K562 (cell line): Measurements from ENCODE around the gene MTPN. TPM values are rescaled to one million over a fixed set of nuclear protein-coding genes. Genes with fewer than 3 reads are reported as not detected.

Experiments used
- ATAC-seq: fragments of 200-7000 bp; cut with Tn5 transposase; 3 replicates; pipeline ENCODE4 v1.9.1; 2020; ENCODE audit warnings: moderate library complexity
- BruUV-seq: library from RNA; stranded (reverse); fragments of 400-500 nt; replicated peaks from 2 replicates; lab custom pipeline; 2021; lab: Mats Ljungman, UMichigan
- CTCF ChIA-PET: fragments of 300-600 bp; formaldehyde crosslinking; extraction: SDS; loops from one replicate; lab custom pipeline; 2021; ENCODE audit warnings: low intra/inter-chr PET ratio; lab: Yijun Ruan, JAX
- POLR2A ChIA-PET: fragments of 300-600, 350-650 bp; sonication (Branson Sonifier 250); formaldehyde crosslinking; extraction: SDS; loops from one replicate; lab custom pipeline; 2021; ENCODE audit warnings: antibody characterized with exemption, inconsistent platforms; lab: Yijun Ruan, JAX
- DNase-seq, 4 experiments: peaks; one replicate each; pipeline versions ENCODE4 v3.0.0 to v3.0.0-alpha.2; 2011 to 2018; ENCODE audit warnings: low spot score in 3 of 4, mixed read lengths in 3 of 4; ENCODE audit errors: extremely low read depth in 1 of 4
- FAIRE-seq: peaks from 2 replicates; lab custom pipeline; 2011; peaks lifted over from hg19 to GRCh38; lab: Jason Lieb, UNC
- H2AFZ ChIP-seq: 2 replicates; pipeline ENCODE4 v1.6.0; 2011; ENCODE audit warnings: low read depth, low read length, control low read depth, inconsistent platforms
- H3K27ac ChIP-seq: fragments of 200-600 bp; 3 replicates; pipeline ENCODE4 v1.8.0; 2011; ENCODE audit warnings: low read depth, mild to moderate bottlenecking, control low read depth, inconsistent platforms, low read length, moderate library complexity, mixed read lengths; ENCODE audit errors: extremely low read depth
- H3K27me3 ChIP-seq, 2 experiments: fragments of 300-600 bp in 1 of 2; 2 replicates in 1 of 2; 3 replicates in 1 of 2; pipeline versions ENCODE4 v1.6.0 to v1.8.0; 2011; ENCODE audit warnings: inconsistent platforms in 2 of 2, low read length in 2 of 2, mild to moderate bottlenecking in 1 of 2, mixed read lengths in 1 of 2, moderate library complexity in 1 of 2; ENCODE audit not compliant: control insufficient read depth in 2 of 2, insufficient read depth in 2 of 2
- H3K36me3 ChIP-seq: fragments of 300-600 bp; 3 replicates; pipeline ENCODE4 v1.8.0; 2011; ENCODE audit warnings: mild to moderate bottlenecking, low read length, inconsistent platforms; ENCODE audit not compliant: control insufficient read depth, insufficient read depth
- H3K4me1 ChIP-seq, 2 experiments: fragments of 200-600 bp in 1 of 2; replicated peaks in 1 of 2; 2 replicates in 1 of 2; 3 replicates in 1 of 2; pipeline versions ENCODE4 v1.5.1 to v1.8.0; 2011; ENCODE audit warnings: inconsistent platforms in 2 of 2, low read length in 2 of 2, mild to moderate bottlenecking in 1 of 2, mixed read lengths in 1 of 2, moderate library complexity in 1 of 2; ENCODE audit not compliant: control insufficient read depth in 2 of 2, insufficient read depth in 2 of 2
- H3K4me2 ChIP-seq: 2 replicates; pipeline ENCODE4 v1.6.1; 2011; ENCODE audit warnings: low read length, control low read depth, inconsistent platforms, mixed read lengths; ENCODE audit not compliant: insufficient read depth
- H3K4me3 ChIP-seq: fragments of 200-600 bp; sonication (generic), shearing (Covaris generic); 2 replicates; pipeline ENCODE4 v1.5.1; 2016; ENCODE audit warnings: control low read depth, inconsistent platforms
- H3K79me2 ChIP-seq: fragments of 200-600 bp; 3 replicates; pipeline ENCODE4 v1.8.0; 2011; ENCODE audit warnings: low read length, inconsistent platforms; ENCODE audit not compliant: control insufficient read depth, insufficient read depth
- H3K9ac ChIP-seq, 2 experiments: 2 replicates each; pipeline versions ENCODE4 v1.6.0 to v1.6.1; 2011; ENCODE audit warnings: low read depth in 2 of 2, low read length in 2 of 2, control low read depth in 1 of 2, inconsistent platforms in 1 of 2, mild to moderate bottlenecking in 1 of 2, mixed read lengths in 1 of 2; ENCODE audit not compliant: insufficient read depth in 1 of 2
- H3K9me1 ChIP-seq: one replicate; pipeline ENCODE4 v1.6.0; 2011; ENCODE audit warnings: inconsistent platforms, mild to moderate bottlenecking, low read length, moderate library complexity; ENCODE audit not compliant: control insufficient read depth, insufficient read depth
- H3K9me3 ChIP-seq: replicated peaks from 2 replicates; pipeline ENCODE4 v1.5.1; 2011; ENCODE audit warnings: low read depth, low read length, inconsistent platforms; ENCODE audit not compliant: control insufficient read depth, insufficient read depth
- H4K20me1 ChIP-seq: replicated peaks from 2 replicates; pipeline ENCODE4 v1.6.1; 2011; ENCODE audit warnings: low read length, inconsistent platforms, mixed read lengths; ENCODE audit not compliant: control insufficient read depth, insufficient read depth
- ARID1B ChIP-seq: fragments of 450-650 bp; IDR thresholded peaks from 2 replicates; pipeline ENCODE4 v1.6.1; 2016; ENCODE audit warnings: antibody characterized with exemption, mild to moderate bottlenecking, inconsistent platforms
- DPF2 ChIP-seq: fragments of 450-650 bp; IDR thresholded peaks from 2 replicates; pipeline ENCODE4 v1.6.1; 2016
- FOXA3 ChIP-seq, 2 experiments: fragments of 450-650 bp in 1 of 2; sonication (generic) in 1 of 2; formaldehyde crosslinking; IDR thresholded peaks in 1 of 2; conservative IDR thresholded peaks in 1 of 2; 2 replicates each; pipeline versions ENCODE4 v1.4.0 to v1.8.0; 2020 to 2022; ENCODE audit warnings: mild to moderate bottlenecking in 2 of 2, missing genetic modification reagents in 1 of 2
- NUFIP1 ChIP-seq: fragments of 450-650 bp; IDR thresholded peaks from 2 replicates; pipeline ENCODE4 v1.6.1; 2018; ENCODE audit not compliant: partially characterized antibody
- PHTF2 ChIP-seq: fragments of 250-450 bp; sonication (Bioruptor Pico); IDR thresholded peaks from 2 replicates; pipeline ENCODE4 v1.5.0; 2021; ENCODE audit warnings: mild to moderate bottlenecking
- RBM22 ChIP-seq: fragments of 200-400 bp; formaldehyde crosslinking; IDR thresholded peaks from 2 replicates; pipeline ENCODE4 v1.6.1; 2018; ENCODE audit warnings: low read length, low read depth; ENCODE audit not compliant: poor library complexity, severe bottlenecking
- SIRT6 ChIP-seq: IDR thresholded peaks from one replicate; pipeline ENCODE4 v1.6.1; 2012; ENCODE audit warnings: low read depth, mild to moderate bottlenecking, control low read depth, inconsistent platforms, low read length, moderate library complexity
- SRF ChIP-seq, 2 experiments: fragments of 250-450, 450-650 bp in 1 of 2; sonication (Bioruptor Pico) in 1 of 2; sonication (generic) in 1 of 2; formaldehyde crosslinking; IDR thresholded peaks; 2 replicates each; pipeline versions ENCODE4 v1.5.0 to v1.5.1; 2020 to 2022; ENCODE audit warnings: mild to moderate bottlenecking in 1 of 2, missing genetic modification reagents in 1 of 2
- TAF9B ChIP-seq: fragments of 450-650 bp; IDR thresholded peaks from 2 replicates; pipeline ENCODE4 v1.6.1; 2018; ENCODE audit warnings: mild to moderate bottlenecking; ENCODE audit not compliant: partially characterized antibody
- TAL1 ChIP-seq: fragments of 450-650 bp; IDR thresholded peaks from 2 replicates; pipeline ENCODE4 v1.6.1; 2016; ENCODE audit warnings: mild to moderate bottlenecking
- TCF3 ChIP-seq: sonication (generic); formaldehyde crosslinking; IDR thresholded peaks from 2 replicates; pipeline ENCODE4 v1.4.0; 2020; ENCODE audit warnings: mild to moderate bottlenecking, missing genetic modification reagents
- TFE3 ChIP-seq: fragments of 450-650 bp; formaldehyde crosslinking; IDR thresholded peaks from 2 replicates; pipeline ENCODE4 v1.4.0; 2020; ENCODE audit warnings: mild to moderate bottlenecking, mixed read lengths
- ZNF592 ChIP-seq: fragments of 450-650 bp; IDR thresholded peaks from 2 replicates; pipeline ENCODE4 v1.6.1; 2017; ENCODE audit warnings: antibody characterized with exemption, mild to moderate bottlenecking
- in situ Hi-C: fragments of 300-500 bp; cut with MboI; formaldehyde crosslinking; loops from 4 replicates; pipeline ENCODE4 v1.15.0; 2018; ENCODE audit warnings: inconsistent platforms, mixed read lengths
- intact Hi-C: fragments of 100-400 bp; cut with micrococcal nuclease; formaldehyde crosslinking; loops from 2 replicates; pipeline ENCODE4 v1.14.2; 2022
- polyA plus RNA-seq, 8 experiments: library from polyadenylated mRNA; depleted of rRNA in 4 of 8; stranded (reverse) in 5 of 8; unstranded in 3 of 8; fragments of >200 nt; fragmentation: Nextera tagmentation in 2 of 8; fragmentation: Illumina TruSeq in 1 of 8; extraction: Ambion mirVana in 2 of 8; extraction: Trizol in 1 of 8; gene quantifications; 2 replicates each; pipeline versions ENCODE4 v1.2.1 to v1.2.3, GENCODE V29; 2011 to 2014; ENCODE audit warnings: inconsistent platforms in 1 of 8, missing spikeins in 1 of 8
- total RNA-seq, 7 experiments: library from RNA; depleted of rRNA in 6 of 7; stranded (reverse); fragments of >200 nt in 6 of 7; fragmentation: Illumina TruSeq in 2 of 7; extraction: Trizol in 2 of 7; gene quantifications; 2 replicates each; pipeline versions ENCODE4 v1.2.1 to v1.2.3, GENCODE V29; 2011 to 2021; ENCODE audit warnings: low replicate concordance in 1 of 7

Gene MTPN
- total and polyA plus RNA-seq, 9 of the 15 experiments (the other 6 are each of a cell fraction or from before 2014, with no cell fraction given): 68.5 to 261 (median 156) TPM

DNA sequence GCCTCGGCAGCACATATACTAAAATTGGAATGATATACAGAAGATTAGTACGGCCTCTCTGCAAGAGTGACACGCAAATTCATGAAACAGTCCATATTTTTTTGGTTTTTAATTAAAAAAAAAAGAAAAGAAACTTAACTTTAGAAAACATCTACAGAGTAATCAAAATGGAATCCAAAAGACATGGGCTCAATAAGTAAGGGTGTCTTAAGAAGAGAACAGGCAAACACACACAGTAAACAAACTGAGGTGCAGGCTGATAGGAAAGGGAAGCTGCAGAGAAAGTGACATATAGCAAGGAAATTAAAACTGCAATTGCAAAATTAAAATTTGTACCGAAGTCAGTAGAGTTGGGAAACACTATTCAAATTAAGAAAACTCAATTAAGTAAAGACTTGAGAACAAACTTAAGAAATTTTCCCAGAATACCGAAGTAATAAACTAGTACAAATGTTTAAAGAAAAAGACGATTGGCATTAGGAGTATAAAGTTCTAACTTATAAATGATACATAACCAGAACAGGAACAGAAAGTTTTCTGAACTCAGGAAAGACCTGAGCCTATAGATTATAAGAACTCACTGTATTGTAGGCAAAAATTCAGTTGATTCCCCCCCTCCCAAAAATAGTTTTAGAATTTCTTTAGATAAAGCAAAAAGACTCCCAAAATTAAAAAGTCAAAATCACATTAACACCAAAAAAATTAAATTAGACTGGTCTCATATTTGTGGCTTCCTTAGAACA is 16.3 kb downstream of the MTPN start (continued):
- TF ChIP-seq ZNF592: 0 out of 2 replicates have a peak, but pooled peaks have one; percentile 26
- peak in 1 of 2 experiments; percentile 66; a peak in 2 of 4 replicates for TF ChIP-seq FOXA3 (CRISPR knock-in tag; conservative IDR thresholded peaks at IDR 0.05 in 1 of 2, IDR thresholded peaks at IDR 0.05 in 1 of 2)

DNA sequence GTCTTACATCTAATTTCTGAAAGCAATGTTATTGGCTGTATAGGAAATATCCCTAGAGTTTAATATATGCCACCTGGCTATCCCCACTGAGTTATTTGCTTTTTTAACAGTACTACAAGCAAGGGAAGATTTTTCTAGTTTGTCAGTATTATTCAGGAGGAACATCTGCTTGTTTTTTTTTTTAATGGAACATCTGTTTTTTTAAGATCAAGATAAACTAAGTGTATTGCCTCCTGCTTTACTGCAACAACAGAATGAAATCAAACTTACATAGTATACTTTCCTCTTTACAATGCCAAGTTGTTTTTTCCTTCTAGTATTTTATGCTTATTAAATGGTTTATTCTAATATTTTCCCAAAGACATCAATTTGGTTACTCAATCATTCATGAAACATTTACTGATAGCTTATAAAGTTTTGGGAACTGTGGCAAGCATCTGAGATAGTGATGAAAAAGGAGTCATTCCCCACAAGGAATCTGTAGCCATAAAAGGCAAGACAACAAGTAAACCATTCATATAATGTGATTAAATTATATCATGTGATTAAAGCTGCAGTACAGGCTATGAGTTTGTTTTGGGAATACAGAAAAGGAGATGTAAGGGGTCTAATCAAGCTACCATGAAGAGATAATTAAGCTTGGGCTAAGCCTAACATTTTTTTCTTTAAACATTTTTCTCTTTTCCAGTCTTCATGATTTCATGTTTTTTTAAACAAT is 17.4 kb downstream of the MTPN start:
- Histone ChIP-seq H3K36me3 (peaks cover 46% of the 10 kb centered on the region), H4K20me1 (no peaks in the 10 kb centered on the region), H3K27ac (no peak overlapping the region; the same call in 2 of the 3 replicates), H3K79me2 (peaks cover 100% of the 10 kb centered on the region), H3K9ac (no peak overlapping the region), H3K9me1 (no peaks in the 10 kb centered on the region), H3K9me3 (no peaks in the 10 kb centered on the region), H2AFZ (no peak overlapping the region), H3K4me1 (peaks cover 0 to 38% of the 10 kb centered on the region in 2 experiments; a peak in 3 of 5 replicates), H3K4me2 (no peak overlapping the region), H3K4me3 (no peak overlapping the region), H3K27me3 (no peaks in the 10 kb centered on the region)
- no peak for FAIRE-seq
- ATAC-seq: no peak
- BruUV-seq: no TSS peak
- ChIA-PET POLR2A (interaction anchor here (0.7 to 1.0 kb wide), 2 partner anchors 9 to 402 kb away, joined by 3 read pairs; no protein-coding TSS in a partner anchor), CTCF (no interaction called here)
- DNase-seq: no peak
- intact Hi-C loops: no loop called here
- in situ Hi-C loops: loop anchor here (10.0 to 25.0 kb wide), 2 partner anchors 445 to 1298 kb away; partner anchors contain the start of gene CNOT4
- no peak for TF ChIP-seq RBM22
- peak; percentile 57 for TF ChIP-seq TAL1
- TF ChIP-seq SIRT6: no peak
- 0 out of 2 replicates have a peak, but pooled peaks have one; percentile 15 for TF ChIP-seq DPF2
- peak; percentile 11 for TF ChIP-seq TAF9B
- TF ChIP-seq TCF3 (CRISPR knock-in tag): peak; percentile 1; the same call in 1 of the 2 replicates
- TF ChIP-seq NUFIP1: no peak
- TF ChIP-seq PHTF2: no peak
- TF ChIP-seq ARID1B: peak; percentile 42
- peak in 1 of 2 experiments; percentile 22; a peak in 1 of 4 replicates for TF ChIP-seq SRF (CRISPR knock-in tag; IDR thresholded peaks at IDR 0.05)
- peak; percentile 24; the same call in 1 of the 2 replicates for TF ChIP-seq TFE3 (CRISPR knock-in tag)
